GM12892 (cell line): Measurements from ENCODE around the gene CNTNAP2.

Experiments used
- POLR2A ChIP-seq: IDR thresholded peaks from 2 replicates; pipeline ENCODE4 v1.6.1; 2011; ENCODE audit warnings: low read depth, low read length, control low read depth
- TAF1 ChIP-seq: IDR thresholded peaks from 2 replicates; pipeline ENCODE4 v1.6.1; 2011; ENCODE audit warnings: low read depth, mild to moderate bottlenecking, control low read depth, low read length, borderline replicate concordance

DNA sequence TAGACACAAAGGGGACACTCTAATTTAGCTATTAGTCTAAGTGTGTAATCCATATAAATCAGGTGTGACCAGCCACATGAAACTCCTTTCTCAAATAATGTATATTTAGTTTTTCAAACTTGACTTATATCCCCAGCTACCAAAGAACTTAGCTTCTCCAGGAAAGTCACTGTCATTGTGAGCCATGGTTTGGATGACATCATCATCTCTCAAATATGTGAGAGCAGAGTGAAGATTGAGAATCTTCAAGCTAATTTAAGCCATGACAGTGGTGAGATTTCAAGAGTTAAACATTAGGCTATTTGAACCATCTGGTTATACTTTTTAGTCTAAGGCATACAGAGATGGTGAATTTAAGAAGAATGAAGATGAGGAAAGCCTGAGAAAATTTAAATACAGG lies 1165.6 kb downstream of the CNTNAP2 start:
- TF ChIP-seq POLR2A (no peak), TAF1 (no peak)
